Smooth muscle cell of the brain vasculature (primary cell): ENCODE results near the gene LRR1.
A peak's percentile ranks its signal among the peaks of the same experiment; 100 is the strongest.
"Not testable (repeated sequence)": the region's sequence is repeated elsewhere in the genome, so short reads cannot be mapped to it uniquely, and the experiment has no call there.

Source experiments
- DNase-seq: peaks from one replicate; pipeline ENCODE4 v3.0.0-alpha.2; 2012; ENCODE audit warnings: low read depth, low spot score

LRR1 gene

DNA sequence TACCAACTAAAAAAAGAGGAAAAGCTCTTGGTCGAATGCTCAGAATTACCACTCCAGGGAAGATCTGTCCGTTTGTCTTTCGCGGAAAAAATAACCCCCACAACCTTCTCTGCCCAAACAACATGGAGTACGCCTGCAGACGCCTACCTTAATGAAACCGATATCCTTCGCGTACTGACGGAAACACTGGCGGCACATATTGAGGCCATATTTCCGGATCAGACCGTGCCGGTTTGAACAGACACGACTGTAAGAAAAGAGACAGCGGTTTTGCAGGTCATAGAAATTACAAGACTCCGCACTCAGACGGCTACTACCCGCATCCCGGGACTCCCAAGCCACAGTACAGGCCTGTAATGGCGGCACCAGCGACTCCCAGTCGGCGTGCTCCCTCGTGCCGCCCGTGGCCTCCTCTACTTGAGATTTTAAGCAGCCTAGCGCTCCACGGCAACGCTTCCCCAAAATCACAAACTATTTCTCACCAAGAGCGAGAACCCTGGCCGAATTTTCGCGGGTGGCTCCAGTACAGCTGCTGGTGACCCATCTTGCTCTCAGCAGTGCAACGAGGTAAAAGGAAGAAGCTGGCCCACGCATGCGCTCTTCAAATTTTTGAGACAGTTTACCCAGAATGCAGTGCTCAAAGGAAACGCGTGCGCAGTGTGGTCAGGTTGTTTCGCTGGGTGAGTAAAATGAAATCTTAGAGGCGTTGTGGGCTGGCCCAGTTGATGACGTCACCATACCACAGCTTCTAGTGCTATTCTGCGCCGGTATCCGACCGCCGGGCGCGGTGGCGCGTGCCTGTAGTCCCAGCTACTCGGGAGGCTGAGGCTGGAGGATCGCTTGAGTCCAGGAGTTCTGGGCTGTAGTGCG, 12.7 kb upstream of the LRR1 start, which contains the start of gene RPS29:
Gene RPS29, minus strand, starts transcription at position 578 of the 870 bp plus-strand sequence. Its CDS starts 34 bp downstream, at position 544.
- DNase-seq = peak; percentile 100

DNA sequence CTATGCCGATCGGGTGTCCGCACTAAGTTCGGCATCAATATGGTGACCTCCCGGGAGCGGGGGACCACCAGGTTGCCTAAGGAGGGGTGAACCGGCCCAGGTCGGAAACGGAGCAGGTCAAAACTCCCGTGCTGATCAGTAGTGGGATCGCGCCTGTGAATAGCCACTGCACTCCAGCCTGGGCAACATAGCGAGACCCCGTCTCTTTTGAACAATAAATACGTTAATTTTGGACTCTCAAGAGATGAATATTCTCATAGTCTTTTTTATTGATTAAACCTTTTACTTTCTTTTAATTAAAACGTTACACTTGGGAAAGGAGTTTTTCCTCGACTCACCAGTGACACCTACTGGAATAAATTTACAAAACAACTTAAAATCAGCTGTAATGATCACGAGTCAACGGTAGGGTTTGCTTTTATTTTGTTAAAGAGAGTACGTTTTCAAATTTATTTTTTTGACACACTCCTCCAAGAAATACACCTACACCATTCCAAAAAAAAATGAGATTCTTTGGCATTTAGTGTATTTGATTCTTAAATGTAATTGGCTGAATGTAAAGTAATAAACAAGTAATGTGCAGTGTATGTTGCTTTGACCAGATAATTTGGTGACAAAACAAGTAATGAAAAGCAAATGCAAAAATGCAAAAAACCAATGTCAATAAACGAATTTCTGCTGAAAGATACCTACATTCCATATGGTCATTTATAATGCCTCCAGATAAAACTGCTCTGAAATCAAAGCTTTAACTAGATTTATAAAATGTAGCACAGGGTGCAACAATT, 11.9 kb upstream of the LRR1 start:
- DNase-seq = peak; percentile 64

DNA sequence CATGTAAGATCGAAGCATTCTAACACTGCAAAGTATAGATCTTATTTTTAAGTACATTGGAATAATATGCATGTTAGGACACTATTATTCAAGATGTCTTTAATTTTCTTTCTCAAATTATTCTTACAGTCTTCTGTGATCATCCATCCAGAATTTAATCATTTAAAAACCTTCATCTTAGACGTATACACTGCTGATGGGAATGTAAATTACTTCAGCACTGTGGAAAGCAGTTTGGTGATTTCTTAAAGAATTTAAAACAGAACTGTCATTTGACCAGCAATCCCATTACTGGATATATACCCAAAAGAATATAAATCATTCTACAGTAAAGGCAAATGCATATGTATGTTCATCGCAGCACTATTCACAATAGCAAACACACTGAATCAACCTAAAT, 9.4 kb upstream of the LRR1 start:
- DNase-seq = no peak

DNA sequence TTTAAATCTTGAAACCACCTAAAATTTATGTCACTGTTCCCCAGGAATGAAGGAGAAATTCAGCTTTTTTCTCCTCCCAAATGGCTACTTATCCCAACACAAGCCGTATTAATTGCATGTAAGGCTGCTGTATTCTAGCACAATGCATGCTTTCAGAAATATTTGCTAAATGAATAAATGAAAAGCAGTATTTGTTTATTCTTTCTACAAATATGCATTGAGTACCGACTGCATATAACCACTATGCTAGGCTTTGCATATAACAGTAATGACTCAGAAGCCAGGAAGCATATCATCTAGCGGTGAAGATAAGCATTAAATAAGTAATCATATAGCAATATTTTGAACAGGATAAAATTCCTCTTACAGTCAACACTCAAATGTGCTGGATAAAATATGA, 5.7 kb upstream of the LRR1 start:
- DNase-seq = no peak

DNA sequence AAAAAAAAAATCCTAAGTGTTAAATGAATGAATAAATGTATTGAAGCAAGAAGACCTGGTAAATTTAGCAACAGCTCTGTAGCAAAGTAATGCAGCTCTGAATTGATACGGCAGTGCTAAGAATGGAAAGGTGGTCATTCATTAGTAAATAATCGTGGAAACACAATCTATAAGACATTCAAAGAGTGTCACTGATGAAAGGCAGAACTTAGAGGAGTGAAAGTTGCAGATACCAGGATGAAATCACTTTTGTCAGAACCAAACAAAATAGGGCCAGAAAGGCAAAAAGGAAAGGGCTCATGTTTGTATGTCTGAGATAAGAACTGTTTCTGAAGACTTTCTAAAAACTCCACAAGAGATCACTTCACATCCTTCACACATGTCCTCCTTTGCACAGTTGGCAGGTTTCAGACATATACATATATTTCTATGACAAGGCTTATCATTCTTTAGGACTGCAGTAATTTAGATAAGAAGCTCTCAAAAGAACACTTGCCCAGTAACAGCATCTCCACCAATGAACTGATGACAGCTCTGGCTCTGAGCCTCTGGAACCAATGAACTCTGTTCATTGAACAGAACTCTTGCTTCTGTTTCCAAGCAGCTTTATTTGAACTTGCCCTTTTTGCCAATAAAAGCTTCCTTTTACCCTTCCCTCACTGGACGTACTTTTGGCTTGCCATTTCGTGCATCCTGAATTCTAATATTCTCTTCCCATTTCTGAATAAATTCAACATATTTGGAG, 4.2 kb upstream of the LRR1 start:
- DNase-seq = no peak

DNA sequence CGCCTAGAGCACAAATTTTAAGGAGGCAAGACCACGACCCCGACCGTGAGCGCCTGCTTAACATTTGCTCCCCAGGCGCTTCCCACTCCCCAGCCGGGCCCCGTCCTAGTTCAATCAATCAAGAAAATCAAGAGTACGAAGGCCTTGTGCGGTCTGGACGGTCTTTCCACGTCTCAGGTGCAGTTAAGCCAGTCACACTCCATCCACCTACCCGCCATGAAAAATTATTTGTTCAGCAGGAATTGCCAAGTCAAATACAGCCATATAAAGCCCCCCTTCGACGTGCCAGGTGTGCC, 603 bp upstream of the LRR1 start:
- no peak for DNase-seq

DNA sequence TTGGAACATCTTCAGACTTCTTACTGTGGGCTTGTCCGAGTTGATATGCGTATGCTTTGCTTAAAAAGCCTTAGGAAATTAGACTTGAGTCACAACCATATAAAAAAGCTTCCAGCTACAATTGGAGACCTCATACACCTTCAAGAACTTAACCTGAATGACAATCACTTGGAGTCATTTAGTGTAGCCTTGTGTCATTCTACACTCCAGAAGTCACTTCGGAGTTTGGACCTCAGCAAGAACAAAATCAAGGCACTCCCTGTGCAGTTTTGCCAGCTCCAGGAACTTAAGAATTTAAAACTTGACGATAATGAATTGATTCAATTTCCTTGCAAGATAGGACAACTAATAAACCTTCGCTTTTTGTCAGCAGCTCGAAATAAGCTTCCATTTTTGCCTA, 8.8 kb downstream of the LRR1 start:
- no peak for DNase-seq

DNA sequence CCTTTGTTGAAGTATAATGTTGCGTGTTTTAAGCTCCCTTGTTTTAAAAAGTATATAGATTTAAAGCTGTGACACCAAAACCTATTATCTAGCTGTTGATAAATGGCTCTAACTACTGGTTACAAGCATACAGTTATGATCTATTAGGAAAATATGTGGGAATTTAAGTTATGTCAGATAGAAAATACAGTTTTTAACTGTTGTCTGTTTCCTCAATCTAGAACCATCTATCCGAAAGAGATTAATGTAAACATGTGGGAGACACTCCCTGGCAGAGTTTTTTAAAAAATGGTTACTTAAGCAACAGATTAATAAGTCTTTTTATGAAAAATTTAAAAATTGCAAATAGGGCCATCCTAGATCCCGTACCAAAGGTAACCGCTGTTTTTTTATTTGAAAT, 13.5 kb downstream of the LRR1 start:
- no peak for DNase-seq

DNA sequence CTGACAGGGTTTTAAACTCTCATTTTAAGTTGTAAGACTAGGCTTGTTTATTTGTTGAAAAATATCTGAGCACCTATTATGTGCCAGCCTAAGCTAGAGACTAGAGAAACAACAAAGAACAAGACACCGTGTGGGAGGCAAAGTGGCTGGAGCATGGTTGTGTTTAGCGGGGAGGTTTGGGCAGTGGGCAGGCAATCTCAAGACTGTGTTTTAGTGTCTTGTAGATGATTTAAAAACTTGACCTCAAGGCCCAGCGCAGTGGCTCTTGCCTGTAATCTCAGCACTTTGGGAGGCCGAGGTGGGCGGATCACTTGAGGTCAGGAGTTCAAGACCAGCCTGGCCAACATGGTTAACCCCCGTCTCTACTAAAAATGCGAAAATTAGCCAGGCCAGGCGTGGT, 13.9 kb downstream of the LRR1 start:
- DNase-seq = no peak

DNA sequence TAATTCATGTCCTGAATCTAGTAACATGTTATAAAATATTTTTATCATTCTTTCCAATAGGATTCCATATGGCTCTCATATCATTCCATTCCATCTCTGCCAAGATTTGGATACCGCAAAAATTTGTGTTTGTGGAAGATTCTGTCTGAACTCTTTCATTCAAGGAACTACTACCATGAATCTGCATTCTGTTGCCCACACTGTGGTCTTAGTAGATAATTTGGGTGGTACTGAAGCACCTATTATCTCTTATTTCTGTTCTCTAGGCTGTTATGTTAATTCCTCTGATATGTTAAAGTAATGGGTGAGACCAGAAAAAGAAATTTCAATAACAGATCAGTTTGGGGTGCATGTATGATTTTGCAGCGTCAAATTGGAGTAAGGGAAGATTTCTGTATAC, 15.5 kb downstream of the LRR1 start:
- DNase-seq = no peak

DNA sequence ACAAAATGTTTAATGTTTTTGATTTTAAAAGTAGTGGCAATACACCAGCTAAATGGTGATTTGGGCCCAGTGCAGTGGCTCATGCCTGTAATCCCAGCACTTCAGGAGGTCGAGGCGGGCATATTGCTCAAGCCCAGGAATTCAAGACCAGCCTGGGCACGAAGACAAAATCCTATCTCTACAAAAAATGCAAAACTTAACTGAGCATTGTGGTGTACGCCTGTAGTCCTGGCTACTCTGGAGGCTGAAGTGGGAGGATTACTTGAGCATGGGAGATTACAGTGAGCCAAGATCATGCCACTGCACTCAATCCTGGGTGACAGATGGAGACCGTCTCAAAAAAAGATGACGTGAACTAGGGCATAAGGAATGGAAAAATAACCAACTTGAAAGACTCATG, 17.0 kb downstream of the LRR1 start:
- no peak for DNase-seq

DNA sequence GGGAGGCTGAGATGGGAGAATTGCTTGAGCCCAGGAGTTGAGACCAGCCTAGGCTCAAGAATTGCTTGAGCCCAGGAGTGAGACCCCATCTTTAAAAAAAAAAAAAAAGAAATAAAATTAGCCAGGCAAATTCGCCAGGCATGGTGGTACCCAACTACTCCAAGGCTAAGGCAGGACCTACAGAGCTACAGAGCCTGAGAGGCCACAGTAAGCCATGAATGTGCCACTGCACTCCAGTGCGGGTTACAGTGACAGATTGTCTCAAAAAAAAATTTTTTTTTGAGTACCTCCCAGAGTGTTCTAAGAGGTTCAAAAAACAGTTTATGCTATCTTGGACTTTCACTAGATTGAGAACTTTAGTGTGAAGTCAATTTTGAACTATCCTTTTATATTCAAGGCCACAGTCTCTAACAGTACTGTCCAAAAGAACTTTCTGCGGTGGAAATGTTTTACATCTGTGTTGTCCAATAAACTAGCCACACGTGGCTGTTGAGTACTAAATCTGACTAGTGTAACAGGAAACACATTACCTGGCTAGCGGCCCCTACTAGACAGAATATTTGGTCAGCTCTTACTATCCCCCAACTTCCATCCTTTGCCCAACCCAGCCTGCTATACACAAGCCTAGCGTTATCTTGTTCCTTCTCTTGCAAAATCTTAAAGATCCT, 19.2 kb downstream of the LRR1 start:
- DNase-seq = no peak

DNA sequence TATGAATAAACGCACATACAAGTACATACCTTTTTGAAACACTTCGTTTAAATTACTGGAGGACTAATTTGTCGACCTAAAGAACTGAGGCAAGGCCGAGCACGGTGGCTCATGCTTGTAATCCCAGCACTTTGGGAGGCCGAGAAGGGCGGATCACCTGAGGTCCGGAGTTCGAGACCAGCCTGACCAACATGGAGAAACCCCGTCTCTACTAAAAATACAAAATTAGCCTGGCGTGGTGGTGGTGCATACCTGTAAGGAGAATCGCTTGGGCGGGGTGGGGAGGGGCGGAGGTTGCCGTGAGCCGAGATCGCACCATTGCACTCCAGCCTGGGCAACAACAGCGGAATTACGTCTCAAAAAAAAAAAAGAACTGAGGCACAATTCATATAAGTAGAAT, 20.5 kb downstream of the LRR1 start:
- DNase-seq = not testable (repeated sequence)

DNA sequence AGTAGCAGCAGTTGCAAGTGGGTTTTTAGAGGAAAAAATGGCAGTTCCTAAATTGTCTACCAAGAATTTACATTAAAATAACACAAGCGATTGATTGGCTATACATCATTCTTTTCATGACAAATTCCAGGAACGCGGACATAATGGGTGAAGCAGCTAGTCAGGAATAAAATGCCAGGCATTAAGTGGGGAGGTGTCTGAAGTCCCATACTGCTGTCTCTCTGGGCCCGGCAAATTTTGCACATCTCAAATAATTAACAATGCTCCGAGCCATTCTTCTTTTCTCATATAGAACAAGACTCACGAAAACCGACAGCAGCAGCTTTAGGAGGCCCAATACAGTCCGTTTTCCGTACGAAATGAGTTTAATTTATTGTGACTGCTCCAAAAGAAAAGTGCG, 21.0 kb downstream of the LRR1 start:
- no peak for DNase-seq

DNA sequence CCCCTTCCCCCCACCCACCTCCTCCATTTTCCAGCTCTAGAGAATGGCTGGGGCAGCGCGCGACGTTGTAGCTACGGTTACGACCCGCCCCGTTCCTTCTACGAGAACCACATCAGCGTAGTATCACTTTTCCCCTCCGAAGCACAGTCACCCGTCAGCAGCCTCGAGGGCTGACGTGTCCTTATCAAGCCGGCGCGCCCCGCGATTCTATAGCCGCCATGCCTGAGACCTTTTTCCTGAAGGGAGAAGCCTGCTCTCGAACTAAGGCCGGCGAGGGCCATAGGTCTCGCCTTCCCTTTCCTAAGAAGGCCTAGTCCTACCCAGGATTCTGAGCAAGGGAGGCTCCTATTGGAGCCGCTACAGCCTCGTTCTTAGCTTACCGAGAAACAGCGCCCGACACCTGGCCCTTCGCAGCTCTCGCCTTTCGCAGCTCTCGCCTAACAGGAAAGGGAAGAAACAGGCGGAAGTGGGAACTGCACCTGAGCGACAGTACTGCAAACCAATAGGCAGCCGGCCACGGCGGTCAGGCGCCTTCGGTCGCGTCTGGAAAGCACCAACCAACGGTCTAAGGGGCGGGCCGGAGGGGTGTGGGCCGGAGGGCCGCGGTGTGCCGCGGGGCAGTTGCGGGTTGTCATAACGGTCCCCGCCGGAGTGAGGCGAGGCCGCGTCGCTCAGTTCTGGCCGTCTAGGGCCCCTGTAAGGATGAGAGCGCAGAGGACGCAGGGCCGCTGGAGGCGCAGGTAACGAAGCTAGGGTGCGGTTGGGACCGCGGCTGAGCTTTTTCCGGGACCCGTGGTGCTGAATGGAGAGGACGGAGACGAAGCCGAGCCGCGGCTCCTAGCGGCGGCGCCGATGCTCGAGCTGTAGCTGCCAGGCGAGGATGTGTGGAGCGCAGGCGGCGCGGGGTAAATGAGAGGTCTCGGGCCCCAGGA, 21.7 kb downstream of the LRR1 start, which contains the start of the genes MGAT2 and RPL36AL:
Gene MGAT2, plus strand, starts transcription at position 618 of the 932 bp plus-strand sequence. CDS start 470 bp downstream, outside the sequence.
Gene RPL36AL, minus strand, starts transcription at position 445 of the 932 bp plus-strand sequence. CDS start 1,522 bp downstream, outside the sequence.
- DNase-seq = peak; percentile 91

DNA sequence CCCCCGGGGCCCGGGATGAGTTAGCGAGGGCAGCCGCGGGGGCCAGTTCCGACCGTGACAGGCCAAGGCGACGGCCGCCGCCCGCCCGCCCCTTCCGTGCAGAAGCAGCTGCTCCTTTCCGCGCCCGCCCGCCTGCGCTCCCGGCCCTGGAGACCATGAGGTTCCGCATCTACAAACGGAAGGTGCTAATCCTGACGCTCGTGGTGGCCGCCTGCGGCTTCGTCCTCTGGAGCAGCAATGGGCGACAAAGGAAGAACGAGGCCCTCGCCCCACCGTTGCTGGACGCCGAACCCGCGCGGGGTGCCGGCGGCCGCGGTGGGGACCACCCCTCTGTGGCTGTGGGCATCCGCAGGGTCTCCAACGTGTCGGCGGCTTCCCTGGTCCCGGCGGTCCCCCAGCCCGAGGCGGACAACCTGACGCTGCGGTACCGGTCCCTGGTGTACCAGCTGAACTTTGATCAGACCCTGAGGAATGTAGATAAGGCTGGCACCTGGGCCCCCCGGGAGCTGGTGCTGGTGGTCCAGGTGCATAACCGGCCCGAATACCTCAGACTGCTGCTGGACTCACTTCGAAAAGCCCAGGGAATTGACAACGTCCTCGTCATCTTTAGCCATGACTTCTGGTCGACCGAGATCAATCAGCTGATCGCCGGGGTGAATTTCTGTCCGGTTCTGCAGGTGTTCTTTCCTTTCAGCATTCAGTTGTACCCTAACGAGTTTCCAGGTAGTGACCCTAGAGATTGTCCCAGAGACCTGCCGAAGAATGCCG, 22.6 kb downstream of the LRR1 start:
- no peak for DNase-seq

DNA sequence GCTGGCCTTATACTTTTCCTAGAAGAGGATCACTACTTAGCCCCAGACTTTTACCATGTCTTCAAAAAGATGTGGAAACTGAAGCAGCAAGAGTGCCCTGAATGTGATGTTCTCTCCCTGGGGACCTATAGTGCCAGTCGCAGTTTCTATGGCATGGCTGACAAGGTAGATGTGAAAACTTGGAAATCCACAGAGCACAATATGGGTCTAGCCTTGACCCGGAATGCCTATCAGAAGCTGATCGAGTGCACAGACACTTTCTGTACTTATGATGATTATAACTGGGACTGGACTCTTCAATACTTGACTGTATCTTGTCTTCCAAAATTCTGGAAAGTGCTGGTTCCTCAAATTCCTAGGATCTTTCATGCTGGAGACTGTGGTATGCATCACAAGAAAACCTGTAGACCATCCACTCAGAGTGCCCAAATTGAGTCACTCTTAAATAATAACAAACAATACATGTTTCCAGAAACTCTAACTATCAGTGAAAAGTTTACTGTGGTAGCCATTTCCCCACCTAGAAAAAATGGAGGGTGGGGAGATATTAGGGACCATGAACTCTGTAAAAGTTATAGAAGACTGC, 23.4 kb downstream of the LRR1 start:
- no peak for DNase-seq

DNA sequence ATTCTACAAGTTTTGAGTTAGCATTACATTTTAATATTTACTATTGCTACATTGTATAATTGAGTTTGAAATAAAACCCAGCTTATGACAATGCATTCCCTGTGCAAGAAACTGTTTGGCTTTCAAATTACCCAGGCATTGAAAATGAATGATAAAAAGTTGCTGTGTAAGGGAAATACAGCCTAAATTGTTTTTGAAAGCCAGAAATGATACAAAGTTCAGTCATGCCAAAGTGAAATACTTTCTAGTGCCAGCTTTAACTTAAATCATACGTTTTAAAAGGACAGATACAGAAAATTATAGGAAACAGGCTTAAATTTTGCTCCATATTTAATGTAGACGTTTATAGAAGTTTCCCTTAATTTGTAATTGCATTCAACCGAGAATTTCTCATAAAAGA, 24.6 kb downstream of the LRR1 start:
- DNase-seq = no peak
